Measurements from ENCODE around the gene PHACTR3. TPM values are rescaled to one million over a fixed set of nuclear protein-coding genes. Genes with fewer than 3 reads are reported as not detected.

Gene PHACTR3
- polyA plus RNA-seq, 1 donor: 5.0 TPM

DNA sequence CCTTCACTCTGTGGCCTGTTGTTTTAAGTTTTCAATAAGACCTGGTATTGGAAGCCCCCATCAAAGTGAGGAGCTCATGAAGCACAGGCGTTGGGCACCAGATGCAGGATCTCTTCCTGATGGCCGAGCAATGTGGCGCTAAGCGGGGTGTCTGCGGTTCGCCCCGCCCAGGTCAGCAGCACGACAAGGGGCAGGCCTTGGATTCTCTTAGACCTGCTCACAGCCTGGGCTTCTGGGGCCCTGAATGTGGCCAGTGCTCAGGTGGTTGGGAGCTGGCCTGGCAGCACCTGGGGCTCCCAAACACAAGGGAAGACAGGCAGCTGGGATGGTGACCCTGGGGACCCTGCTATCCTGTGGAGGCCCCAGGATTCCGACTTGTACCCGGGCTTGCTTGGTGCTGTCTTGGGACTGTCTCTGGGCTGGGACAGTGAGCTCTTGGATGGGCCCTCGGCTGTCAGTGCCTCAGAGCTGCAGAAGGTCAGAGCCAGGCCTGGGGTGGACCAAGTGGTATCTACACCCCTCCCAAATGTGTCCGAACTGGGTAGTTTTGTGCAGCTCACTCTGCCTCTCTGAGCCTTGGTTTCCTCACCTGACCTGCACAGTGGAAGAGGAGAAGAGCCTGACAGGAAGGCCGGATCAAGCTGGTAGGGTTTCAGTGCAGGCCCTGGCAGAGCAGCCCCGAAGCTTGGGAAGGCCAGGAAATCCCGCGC lies 69.1 kb downstream of the PHACTR3 start:
- DNase-seq: no peak

DNA sequence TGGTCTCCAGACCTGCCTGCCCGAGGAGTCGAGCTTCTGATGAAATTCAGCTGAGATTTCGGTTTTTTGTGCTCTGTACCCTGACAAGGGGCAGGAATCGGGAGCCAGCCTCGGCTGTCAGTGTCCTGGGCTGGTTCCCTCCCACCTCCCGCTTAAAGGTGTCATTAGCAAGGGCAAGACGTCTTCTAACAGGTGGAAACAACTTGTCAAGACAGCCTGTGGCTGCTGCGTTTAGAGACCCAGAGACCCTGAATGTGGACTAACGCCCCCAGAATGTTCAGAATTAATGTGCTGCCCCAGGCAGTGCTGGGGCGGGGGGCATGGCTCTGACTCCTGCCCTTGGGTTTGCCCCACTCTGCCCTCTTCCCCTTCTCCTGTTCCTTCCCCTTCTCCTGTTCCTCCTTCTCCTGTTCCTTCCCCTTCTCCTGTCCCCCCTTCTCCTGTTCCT lies 69.7 kb downstream of the PHACTR3 start:
- no peak for DNase-seq

DNA sequence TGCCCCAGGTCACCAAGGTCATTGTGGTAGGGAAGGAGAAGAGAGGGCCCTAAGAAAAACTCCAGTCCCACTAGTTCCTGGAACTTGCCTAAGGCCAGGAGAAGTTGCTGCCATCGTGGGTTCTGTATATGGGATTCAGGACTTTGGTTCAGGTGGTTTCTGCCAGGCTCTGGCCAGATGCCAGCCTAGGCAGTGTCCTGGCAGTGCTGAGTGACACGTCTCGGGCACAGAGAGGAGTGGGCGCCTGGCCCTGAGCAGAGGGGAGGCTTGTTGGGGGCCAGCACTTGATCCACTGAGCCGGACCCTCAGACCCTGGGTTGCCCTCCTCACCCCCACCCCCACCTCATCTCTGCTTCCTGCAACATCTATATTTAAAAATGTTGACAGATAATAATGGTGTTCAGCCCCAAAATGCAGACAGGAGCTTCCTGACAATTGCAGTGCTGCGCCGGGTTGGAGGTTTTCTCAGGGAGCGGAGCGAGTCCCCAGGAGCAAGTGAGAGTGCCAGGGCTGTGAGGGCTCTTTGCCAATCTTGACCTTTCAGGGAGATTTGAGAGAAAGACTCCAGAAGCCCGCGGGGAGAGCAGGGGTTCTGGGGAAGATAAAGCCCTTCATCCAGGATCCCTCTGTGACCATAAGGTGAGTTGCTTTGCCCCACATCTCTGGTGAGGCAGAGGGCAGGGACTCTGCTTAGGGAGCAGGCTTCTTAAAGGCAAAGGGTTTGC lies 71.9 kb downstream of the PHACTR3 start:
- DNase-seq: no peak

DNA sequence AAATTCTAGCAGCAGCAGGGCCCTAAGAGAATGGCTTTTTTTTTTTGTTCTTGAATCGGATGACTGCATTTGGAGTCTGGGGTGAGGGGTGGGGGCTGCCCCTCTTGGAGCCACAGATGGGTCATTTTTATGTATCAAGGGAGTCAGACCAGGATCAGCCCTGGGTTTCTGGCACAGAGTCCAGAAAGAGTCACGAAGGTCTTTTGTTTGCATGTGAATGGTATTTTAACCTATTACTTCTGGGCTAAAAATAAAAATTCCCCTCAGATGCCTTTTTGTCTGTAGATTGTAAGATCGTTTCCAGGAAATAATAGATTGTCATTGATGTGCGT lies 72.5 kb downstream of the PHACTR3 start:
- no peak for DNase-seq

DNA sequence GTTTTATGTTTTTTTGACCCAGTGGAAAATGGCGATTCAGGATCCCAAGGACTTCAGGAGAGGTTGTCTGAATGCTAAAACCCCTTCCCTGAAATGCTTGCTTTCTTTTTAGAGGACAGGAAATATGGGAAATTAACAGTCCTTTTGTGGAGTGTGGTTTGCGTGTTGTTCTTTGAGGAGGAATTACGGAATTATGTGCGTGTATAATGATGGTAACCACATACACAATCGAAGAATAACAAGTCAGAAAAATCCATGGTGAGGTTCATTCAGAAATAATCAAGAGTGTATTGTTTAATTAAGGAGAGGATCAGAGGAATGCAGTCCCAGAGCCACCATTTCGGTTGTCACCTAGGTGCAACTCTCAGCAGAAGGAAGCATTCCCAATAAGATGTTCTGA lies 73.2 kb downstream of the PHACTR3 start:
- no peak for DNase-seq

DNA sequence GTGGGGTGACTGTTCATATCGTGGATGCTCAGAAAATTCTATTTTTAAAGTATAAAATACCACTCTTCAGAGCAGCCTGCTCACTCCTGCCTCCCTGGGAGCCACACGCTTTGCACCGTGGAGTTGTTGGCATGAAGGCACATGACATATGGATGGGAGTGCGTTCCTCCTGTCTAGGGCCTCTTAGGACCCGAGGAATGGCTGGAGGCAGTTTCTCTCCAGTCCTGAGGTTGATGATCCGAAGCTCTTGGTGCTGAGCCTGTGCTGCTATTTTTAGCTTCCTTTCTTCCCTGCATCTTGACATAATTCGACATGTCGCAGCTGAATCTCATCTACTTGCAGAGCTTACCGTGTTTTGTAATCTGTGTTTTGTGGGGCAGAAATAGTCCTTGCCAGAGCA lies 73.9 kb downstream of the PHACTR3 start:
- DNase-seq: peak; percentile 32

DNA sequence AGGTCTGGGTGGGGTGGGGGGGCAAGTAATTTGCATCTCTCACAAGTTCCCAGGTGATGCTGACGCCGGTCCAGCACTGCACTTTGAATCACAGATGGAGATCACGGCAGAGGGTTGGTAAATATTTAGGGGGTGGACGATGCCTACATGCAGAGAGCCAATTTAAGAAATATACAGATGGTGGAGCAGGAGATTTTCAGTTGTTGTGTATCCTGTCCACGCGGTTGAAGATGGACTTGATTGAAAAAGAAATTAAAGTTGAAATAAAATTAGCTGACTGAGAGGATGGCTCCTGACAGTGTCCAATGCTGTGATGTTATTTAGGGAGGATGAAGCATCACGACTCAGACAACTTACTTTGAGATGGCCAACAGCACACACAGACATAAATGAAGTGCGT lies 74.6 kb downstream of the PHACTR3 start:
- no peak for DNase-seq

DNA sequence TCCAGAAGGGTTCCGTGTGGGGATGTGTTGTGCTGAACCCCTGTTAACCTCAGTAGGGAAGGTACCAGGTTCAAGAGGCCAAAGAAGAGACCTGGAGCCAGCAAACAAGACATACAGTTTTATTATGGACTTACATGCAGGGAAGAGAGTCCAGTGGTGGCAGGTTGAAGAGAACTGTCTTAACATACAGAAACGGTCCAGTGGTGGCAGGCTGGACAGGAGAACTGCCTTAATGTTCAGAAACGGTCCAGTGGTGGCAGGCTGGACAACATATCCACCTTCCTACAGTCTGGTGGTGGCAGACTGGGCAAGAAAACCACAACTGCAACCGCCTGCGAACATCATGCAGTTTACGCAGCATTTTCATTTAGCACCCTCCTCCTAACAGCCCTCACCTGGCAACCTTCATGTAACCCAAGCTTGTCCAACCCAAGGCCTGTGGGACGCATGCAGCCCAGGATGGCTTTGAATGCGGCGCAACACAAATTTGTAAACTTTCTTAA lies 75.9 kb downstream of the PHACTR3 start:
- no peak for DNase-seq

DNA sequence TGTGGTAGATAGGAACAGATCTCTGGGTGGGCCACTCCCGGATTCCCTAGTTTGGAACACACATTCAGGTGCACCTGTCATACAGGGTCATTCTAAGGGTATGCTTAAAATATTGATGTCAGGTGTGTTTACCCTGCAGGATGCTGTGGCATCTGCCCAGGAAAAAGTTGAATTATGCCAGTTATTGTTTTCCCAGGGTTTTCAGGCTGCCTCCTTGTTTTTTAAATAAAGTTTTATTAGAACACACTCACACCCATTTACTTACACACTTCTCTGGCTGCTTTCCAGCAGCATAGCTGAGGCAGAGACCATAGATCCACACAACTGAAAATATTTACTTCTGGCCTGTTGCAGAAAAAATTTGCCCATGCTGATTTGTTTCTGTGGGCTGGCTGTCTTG lies 76.5 kb downstream of the PHACTR3 start:
- no peak for DNase-seq

DNA sequence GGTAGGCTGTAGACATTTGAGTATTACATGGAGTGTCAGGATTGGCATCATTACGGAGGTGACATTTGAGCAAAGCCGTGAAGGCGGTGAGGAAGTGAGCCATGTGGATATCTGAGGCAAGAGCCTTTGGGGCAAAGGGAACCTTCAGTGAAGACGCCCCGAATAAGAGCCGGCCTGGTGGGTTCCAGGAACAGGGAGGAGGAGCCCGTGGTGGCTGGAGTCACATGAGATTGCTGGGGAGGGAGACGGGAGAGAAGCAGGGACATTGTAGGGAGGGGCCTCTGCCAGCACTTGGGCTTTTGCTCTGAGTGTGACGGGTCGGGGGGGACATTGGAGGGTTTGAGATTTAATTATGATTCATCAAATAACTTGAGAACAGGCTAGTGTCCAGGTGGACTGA lies 78.3 kb downstream of the PHACTR3 start:
- DNase-seq: no peak

DNA sequence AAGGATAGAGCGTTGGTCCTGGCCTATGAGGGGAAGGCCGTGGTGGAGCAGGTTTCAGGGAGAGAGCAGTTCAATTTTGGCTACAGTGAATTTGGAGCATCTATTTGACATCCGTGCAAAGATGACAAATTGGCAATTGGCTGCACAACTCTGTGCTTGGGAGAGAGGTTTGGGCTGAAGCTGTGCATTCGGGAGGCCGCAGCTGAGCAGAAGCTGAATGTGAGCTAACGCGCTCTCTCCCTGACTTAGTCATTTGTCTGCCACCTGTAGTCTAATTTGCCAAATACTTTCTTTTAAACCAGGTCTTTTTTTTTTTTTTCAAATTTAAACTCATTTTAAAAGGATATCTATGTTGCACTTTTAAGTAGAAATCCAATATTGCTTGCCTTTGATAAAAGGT lies 78.8 kb downstream of the PHACTR3 start:
- DNase-seq: no peak

DNA sequence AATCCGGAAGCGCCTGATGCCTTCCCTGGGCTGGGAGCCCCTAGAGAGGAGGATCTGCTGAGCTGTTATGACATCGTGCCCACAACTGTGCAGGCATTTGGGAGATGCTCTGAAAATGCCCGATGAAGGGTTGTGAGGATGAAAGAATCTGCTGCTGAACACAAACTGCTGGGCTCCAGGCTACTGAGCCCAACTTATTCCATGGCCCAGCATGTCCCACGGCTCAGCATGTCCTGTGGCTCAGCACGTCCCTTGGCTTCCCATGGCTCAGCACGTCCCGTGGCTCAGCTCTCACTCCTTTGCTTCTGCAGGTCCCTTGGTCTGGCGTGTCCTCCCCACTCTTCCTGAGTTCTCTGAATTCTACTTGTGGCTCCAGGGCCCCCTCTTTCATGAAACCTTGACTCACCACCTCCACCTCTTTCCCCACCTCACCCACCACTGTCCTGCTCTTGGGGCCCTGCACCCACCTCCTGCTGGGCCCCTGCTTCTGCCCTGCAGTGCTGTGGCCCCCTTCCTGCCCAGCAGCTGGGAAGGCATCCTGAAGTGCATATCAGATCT lies 80.4 kb downstream of the PHACTR3 start:
- no peak for DNase-seq

DNA sequence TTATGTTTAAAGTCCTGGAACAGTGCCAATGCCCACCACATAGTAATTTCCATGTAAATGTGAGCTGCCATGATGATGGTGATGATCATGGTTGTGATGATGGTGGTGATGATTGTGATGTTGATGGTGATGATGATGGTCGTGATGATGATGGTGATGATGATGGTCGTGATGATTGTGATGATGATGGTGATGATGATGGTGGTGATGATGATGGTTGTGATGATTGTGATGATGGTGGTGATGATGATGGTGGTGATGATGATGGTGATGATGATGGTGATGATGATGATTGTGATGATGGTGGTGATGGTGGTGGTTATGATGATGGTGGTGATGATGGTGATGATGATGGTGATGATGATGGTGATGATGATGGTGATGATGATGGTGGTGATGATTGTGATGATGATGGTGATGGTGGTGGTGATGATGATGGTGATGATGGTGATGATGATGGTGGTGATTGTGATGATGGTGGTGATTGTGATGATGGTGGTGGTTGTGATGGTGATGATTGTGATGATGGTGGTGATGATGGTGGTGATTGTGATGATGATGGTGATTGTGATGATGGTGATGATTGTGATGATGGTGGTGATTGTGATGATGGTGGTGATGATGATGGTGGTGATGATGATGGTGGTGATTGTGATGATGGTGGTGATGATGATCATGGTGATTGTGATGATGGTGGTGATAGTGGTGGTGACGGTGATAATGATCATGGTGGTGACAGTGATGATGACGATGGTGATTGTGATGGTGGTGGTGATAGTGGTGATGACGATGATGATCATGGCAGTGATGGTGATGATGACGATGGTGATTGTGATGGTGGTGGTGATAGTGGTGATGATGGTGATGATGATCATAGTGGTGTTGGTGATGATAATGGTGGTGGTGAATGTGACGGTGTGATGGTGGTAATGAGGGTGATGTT lies 82.3 kb downstream of the PHACTR3 start:
- no peak for DNase-seq

DNA sequence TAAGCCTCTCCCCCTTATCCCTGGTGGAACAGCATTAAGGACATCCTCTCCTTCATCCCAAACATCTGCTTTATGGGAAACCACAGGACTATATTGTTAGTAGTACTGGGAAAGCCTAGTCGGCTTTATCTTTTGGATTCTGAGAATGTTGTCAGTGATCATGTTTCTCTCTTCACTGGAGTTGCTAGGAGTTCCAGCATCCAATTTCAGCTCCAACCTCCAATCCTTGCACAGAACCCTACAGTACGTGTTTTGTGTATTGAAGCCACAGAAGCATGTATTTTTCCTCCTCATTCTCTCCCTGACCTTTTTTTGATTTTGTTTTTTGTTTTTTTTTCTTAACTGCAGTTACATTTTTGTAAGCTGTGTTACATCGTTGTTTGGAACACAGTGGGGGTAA lies 84.0 kb downstream of the PHACTR3 start:
- no peak for DNase-seq

DNA sequence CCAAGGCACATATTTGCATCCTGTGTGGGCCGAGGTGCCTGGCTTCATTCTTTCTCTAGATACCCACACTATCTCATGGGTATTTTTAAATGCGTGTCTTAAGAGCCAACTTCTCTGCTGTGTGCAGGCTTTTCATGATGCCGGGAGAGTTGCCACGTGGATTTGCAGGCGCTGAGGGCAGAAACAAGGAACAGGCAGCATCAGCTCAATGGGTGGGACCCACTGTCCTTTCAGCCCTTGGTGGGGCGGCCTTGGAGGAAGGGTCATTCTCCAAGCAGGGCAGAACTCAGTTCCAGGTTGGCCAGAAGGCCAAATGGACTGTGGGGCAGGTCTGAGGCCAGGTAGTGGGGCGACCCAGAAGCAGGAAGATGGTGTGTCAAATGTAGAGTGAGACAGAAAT lies 84.7 kb downstream of the PHACTR3 start:
- DNase-seq: no peak

DNA sequence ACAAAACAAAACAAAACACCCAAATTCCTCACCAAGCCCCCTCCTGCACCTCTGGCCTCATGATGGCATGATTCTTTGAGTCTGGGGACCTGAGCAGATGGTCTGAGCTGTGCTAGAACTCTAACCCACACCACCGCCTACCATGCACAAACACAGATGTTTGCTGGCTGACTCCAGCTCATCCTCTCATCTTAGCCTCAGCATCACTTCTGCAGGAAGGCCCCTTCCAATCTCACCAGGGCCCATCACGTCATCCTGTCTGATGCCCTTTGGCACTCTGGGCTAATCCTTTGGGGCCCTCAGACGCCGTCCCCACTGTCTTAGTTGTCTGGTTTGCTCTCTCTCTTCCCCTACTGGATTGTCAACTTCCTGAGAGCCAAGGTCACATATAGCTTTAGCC lies 85.8 kb downstream of the PHACTR3 start:
- DNase-seq: no peak

DNA sequence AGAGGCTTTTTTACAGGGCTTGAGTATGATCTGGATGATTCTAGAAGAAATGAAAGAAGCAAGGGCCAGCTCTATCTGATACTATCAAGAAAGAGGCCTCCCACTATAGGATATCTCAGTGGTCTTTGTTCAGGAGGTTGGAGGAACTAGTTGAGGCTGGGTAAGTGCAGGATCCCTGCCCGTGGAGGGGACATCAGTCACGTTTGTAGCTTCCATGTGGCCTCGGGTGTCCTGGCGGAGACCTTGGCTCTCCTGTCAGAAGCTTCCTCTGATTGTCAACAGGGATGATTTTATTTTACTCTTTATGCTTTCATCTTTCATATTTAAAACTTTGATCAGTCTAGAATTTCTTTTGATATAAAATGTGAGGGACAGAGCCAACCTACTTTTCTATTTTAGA lies 86.6 kb downstream of the PHACTR3 start:
- no peak for DNase-seq

DNA sequence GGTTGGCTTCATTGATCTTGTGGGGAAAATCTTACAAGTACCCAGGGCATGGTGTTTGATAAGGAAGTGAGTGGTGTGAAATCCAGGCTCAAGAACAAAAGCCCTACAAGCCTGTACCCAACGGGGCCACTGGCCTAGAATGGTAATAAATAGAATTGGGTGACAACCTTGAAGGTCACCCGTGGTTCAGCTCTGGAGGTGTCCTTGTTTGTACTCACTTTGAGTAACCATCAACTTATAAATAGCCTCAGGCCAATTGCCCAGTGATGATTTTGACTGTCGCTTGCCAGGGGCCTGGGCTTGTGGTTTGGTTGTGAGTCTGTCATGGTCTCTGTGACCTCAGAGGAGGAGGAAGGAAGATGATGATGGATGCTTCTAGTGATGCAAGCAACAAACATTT lies 87.8 kb downstream of the PHACTR3 start:
- no peak for DNase-seq

DNA sequence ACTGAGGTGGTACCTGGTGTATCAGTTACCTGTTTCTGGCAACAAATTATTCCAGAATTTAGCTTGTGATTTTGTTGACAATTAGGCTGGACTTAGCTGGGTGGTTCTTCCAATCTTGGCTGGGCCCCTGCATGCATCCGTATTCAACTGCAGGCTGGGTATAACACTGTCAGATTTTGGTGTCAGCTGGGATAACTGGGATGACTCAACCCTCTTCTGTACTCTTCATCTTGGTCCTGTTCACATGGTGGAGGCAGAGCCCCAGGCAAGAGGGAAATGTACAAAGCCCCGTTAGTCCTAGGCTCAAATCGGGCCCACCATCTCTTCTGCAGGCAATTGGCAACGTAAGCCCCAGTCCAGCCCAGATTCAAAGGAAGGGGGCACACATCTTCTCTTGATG lies 89.2 kb downstream of the PHACTR3 start:
- DNase-seq: no peak

DNA sequence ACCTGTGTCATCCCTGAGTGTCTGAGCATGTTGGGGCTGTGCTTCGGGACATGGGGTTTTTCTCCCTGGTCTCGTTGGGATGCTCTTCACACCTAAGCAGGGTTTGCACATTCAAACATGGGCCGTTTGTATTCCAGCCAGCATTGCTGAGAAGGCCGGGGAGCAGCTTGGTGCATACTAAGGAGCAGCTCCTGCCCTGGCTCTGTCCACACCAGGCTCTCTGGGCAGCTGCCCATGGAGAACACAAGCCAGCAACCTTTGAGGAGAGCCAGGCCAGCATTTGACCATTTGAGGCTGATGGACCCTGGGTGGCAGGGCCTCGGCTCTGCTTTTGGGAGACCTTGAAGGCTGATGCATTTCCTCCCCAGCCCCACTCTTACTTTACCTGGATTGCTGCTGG lies 92.1 kb downstream of the PHACTR3 start:
- no peak for DNase-seq

DNA sequence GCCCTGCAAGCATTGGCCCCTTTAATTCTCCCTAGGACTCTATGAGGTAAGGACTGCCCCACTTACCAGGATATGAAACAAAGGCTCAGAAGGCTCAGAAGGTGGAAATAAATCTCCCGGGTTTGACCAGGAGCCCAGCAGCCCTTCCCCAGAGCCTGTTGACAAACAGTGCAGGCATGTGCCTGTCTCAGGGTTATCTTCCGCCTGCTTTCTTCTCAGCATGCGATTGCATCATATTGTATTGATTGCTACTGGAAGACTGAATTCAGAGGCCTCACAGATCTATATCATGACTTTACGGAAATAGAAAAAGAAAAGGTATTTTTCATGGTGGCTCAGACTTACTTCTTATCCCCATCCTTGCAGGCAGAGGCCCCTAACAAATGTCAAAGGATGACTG lies 92.7 kb downstream of the PHACTR3 start:
- DNase-seq: no peak

DNA sequence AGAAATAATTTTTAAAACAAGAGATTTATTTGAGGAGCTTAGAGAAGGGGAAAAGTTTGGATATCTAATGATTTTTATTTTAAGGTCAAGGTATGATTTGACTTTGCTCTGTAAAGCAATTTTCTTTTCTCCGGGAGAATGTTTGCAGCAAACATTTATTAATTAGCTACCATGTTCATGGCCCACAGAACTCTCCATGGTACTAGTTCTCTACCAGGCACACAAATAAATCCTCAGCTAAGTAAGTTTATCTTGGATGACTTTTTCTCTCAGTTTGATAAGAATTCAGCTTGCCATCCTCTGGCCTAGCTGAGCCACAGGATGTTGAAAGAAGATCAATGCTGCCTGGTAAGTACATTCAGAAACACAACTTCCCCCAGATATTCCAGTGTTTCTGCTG lies 94.3 kb downstream of the PHACTR3 start:
- no peak for DNase-seq

DNA sequence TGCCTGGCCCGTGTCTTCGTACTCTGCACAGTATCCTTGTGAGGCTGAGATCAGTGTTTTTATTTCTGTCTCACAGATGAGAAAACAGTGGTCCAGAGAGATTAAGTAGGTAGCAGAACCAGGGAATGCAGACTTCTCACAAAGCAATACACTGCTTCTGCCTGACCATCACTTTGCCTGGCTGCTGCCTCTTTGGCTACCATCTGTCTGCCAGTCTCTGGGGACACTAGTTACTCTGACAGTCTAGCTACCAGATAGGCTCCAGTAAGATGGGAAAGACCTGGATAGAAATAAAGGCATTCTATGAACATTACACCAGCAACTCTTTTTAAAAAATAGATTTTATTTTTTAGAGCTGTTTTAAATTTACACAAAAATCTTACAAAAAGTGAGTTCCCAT lies 96.9 kb downstream of the PHACTR3 start:
- no peak for DNase-seq
